Naive thymus-derived CD8-positive, alpha-beta T cell (primary cell): ENCODE data around the gene SSBP2. TPM values are rescaled to one million over a fixed set of nuclear protein-coding genes. Genes with fewer than 3 reads are reported as not detected.

Experiments used
- ATAC-seq, 2 donors: fragments of 150-1000 bp; cut with Tn5 transposase in 1 of 2; sonication (Bioruptor Pico), chemical (Tn5 transposase) in 1 of 2; 1 replicate in 1 of 2; 2 replicates in 1 of 2; pipeline ENCODE4 v1.10.0; 2021; ENCODE audit warnings: mild to moderate bottlenecking in 2 of 2, moderate library complexity in 2 of 2
- POLR2A ChIA-PET: fragments of 350-600 bp; sonication (Branson Sonifier 250); formaldehyde crosslinking; loops from one replicate; lab custom pipeline; 2021; ENCODE audit warnings: antibody characterized with exemption; lab: Charles Lee
- DNase-seq, 10 donors: peaks; one replicate each; pipeline versions ENCODE4 v3.0.0 to v3.0.0-alpha.2; 2020 to 2022
- H3K27ac Mint-ChIP-seq, 10 donors: one replicate each; pipeline ENCODE4 v1.8.0; 2020 to 2022; ENCODE audit warnings: mild to moderate bottlenecking in 10 of 10, mixed read lengths in 10 of 10, moderate library complexity in 4 of 10, inconsistent platforms in 1 of 10
- H3K27me3 Mint-ChIP-seq, 5 donors: one replicate each; pipeline ENCODE4 v1.8.0; 2021 to 2022; ENCODE audit warnings: mixed read lengths in 5 of 5
- H3K36me3 Mint-ChIP-seq, 3 donors: one replicate each; pipeline ENCODE4 v1.8.0; 2020 to 2022; ENCODE audit warnings: mixed read lengths in 3 of 3, mild to moderate bottlenecking in 2 of 3, inconsistent platforms in 1 of 3
- H3K4me1 Mint-ChIP-seq, 4 donors: one replicate each; pipeline ENCODE4 v1.8.0; 2021 to 2022; ENCODE audit warnings: mixed read lengths in 4 of 4
- H3K4me3 Mint-ChIP-seq, 10 donors: one replicate each; pipeline ENCODE4 v1.8.0; 2020 to 2022; ENCODE audit warnings: mild to moderate bottlenecking in 10 of 10, mixed read lengths in 10 of 10, moderate library complexity in 6 of 10, inconsistent platforms in 1 of 10
- H3K9me3 Mint-ChIP-seq, 9 donors: one replicate each; pipeline ENCODE4 v1.8.0; 2020 to 2022; ENCODE audit warnings: mixed read lengths in 9 of 9, mild to moderate bottlenecking in 3 of 9, inconsistent platforms in 1 of 9, moderate library complexity in 1 of 9
- polyA plus RNA-seq, 3 donors: library from polyadenylated mRNA; unstranded; fragments of 300-500 nt; fragmentation: Illumina TruSeq; gene quantifications; one replicate each; pipeline ENCODE4 v1.2.3, GENCODE V29; 2021
- total RNA-seq, 8 experiments: library from RNA in 2 of 8; stranded (reverse) in 2 of 8; gene quantifications; one replicate each; pipeline ENCODE4 v1.2.3 and lab custom pipeline; 2021 to 2026

Gene SSBP2
- total and polyA plus RNA-seq, 5 experiments from 2014 or later: 36.4 to 43.8 (median 40.2) TPM

DNA sequence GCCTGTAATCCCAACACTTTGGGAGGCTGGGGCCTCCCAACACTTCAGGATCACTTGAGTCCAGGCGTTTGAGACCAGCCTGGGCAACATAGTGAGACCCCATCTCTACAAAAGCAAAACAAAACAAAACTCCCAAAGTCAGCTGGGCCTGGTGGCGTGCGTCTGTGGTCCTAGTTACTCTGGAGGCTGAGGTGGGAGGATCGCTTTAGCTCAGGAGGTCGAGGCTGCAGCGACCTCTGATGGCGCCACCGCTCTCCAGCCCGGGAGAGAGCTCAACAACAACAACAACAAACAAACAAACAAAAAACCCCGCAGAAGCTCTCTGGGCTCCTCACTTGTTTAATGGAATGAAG lies 357.5 kb downstream of the SSBP2 start:
- POLR2A ChIA-PET: no interaction called here
- H3K27ac Mint-ChIP-seq: no peak overlapping the region
- H3K9me3 Mint-ChIP-seq: peaks cover 0 to 8% (median 0%) of the 10 kb centered on the region in 9 donors
- peak overlapping the region in 8 of 10 donors; percentile 6 to 70 (median 54) for H3K4me3 Mint-ChIP-seq
- no peak for DNase-seq
- H3K36me3 Mint-ChIP-seq: peaks cover 0 to 6% (median 3%) of the 10 kb centered on the region in 3 donors
- ATAC-seq: no peak
- peaks cover 0 to 12% (median 5%) of the 10 kb centered on the region in 4 donors for H3K4me1 Mint-ChIP-seq
- H3K27me3 Mint-ChIP-seq: peaks cover 39 to 72% (median 64%) of the 10 kb centered on the region in 5 donors

DNA sequence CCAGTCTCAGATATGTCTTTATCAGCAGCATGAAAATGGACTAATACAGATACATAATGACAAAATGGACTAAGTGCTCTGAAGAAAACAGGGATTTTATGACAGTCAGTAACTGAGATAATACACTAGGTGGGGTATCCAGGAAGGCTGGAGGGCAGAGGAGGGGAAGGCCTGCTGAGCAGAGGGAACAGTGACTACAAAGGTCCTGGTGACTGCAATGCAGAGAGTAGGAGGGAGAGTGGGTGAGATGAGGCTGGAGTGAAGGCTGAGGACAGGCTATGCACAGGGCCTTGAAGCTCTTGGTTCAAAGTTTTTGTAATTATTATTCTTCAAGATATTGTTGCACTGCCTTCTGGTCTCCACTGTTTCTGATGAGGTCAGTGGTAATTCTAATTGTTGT lies 361.9 kb downstream of the SSBP2 start:
- H3K4me1 Mint-ChIP-seq: peaks cover 0 to 7% (median 5%) of the 10 kb centered on the region in 4 donors
- H3K4me3 Mint-ChIP-seq: no peak overlapping the region
- H3K27me3 Mint-ChIP-seq: peaks cover 30 to 55% (median 39%) of the 10 kb centered on the region in 5 donors
- no peak overlapping the region for H3K27ac Mint-ChIP-seq
- no peaks in the 10 kb centered on the region for H3K36me3 Mint-ChIP-seq
- DNase-seq (no peak), ATAC-seq (no peak)
- peaks cover 0 to 4% (median 0%) of the 10 kb centered on the region in 9 donors for H3K9me3 Mint-ChIP-seq
- POLR2A ChIA-PET: no interaction called here

DNA sequence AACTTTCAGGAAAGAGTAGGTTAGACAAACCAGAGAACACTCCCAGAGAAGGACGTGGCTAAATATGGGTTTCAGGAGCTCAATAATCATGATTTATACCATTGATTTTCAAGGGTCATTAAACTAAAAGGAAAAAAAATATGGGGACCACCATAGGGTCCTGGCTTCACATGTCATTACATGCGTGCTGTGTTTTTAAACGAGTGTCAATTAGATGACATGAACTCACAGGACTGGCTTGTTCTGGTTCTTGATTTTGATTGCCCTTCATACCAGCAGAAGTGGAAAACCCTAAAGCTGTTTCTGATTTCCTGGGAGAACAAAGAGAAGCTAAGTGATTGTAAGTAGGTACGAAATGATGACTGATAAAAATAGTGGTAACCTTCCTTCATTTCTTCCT lies 362.7 kb downstream of the SSBP2 start:
- Mint-ChIP-seq H3K27me3 (peaks cover 28 to 48% (median 35%) of the 10 kb centered on the region in 5 donors), H3K9me3 (peaks cover 0 to 4% (median 0%) of the 10 kb centered on the region in 9 donors), H3K4me1 (peaks cover 0 to 3% (median 0%) of the 10 kb centered on the region in 4 donors), H3K27ac (no peak overlapping the region), H3K4me3 (no peak overlapping the region), H3K36me3 (no peaks in the 10 kb centered on the region)
- ATAC-seq: no peak
- POLR2A ChIA-PET: no interaction called here
- no peak for DNase-seq

DNA sequence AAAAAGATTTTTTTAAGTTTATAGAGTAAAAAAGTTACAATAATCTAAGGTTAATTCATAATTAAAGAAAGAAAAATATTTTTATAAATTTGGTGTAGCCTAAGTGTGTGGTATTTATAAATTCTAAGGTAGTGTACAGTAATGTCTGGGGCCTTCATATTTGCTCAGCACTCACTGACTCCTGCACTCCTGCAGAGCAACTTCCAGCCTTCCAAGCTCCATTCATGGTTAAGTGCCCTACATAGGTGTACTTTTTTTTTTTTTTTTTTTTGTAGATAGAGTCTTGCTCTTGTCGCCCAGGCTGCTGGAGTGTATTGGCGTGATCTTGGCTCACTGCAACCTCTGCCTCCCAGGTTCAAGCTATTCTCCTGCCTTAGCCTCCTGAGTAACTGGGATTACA lies 367.0 kb downstream of the SSBP2 start:
- H3K36me3 Mint-ChIP-seq: no peaks in the 10 kb centered on the region
- H3K4me1 Mint-ChIP-seq: no peaks in the 10 kb centered on the region
- peaks cover 5 to 10% (median 8%) of the 10 kb centered on the region in 5 donors for H3K27me3 Mint-ChIP-seq
- POLR2A ChIA-PET: interaction anchor here (0.7 kb wide), 1 partner anchor 11 kb away, joined by 4 read pairs; no protein-coding TSS in a partner anchor
- peaks cover 0 to 2% (median 0%) of the 10 kb centered on the region in 9 donors for H3K9me3 Mint-ChIP-seq
- DNase-seq (no peak), ATAC-seq (no peak)
- H3K4me3 Mint-ChIP-seq: no peak overlapping the region
- H3K27ac Mint-ChIP-seq: no peak overlapping the region

DNA sequence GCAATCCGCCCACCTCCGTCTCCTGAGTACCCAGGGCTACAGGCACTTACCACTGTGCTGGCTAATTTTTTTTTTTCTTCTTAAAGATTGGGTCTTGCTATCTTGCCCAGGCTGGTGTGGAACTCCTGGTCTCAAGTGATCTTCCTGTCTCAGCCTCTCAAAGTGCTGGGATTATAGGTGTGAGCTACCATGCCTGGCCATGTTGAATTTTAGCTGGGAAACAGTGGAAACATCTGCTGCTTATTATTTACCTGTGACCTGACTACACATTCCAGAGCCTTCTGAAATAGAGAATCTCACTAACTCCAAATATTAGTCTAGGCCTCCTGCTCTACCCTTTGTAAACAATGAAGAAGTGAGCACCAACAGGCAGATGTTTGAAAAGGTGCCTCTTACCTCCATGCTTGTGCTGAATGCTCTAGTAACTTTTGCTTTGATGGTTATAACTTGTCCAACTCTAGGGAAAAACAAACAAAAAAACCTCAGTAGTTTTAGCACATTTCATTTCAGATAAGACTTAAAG lies 379.5 kb downstream of the SSBP2 start:
- H3K27ac Mint-ChIP-seq: no peak overlapping the region
- no peak overlapping the region for H3K4me3 Mint-ChIP-seq
- DNase-seq: no peak
- H3K4me1 Mint-ChIP-seq: peaks cover 0 to 2% (median 0%) of the 10 kb centered on the region in 4 donors
- POLR2A ChIA-PET: no interaction called here
- H3K9me3 Mint-ChIP-seq: peaks cover 0 to 3% (median 0%) of the 10 kb centered on the region in 9 donors
- no peak for ATAC-seq
- peaks cover 2 to 25% (median 14%) of the 10 kb centered on the region in 5 donors for H3K27me3 Mint-ChIP-seq
- H3K36me3 Mint-ChIP-seq: no peaks in the 10 kb centered on the region

DNA sequence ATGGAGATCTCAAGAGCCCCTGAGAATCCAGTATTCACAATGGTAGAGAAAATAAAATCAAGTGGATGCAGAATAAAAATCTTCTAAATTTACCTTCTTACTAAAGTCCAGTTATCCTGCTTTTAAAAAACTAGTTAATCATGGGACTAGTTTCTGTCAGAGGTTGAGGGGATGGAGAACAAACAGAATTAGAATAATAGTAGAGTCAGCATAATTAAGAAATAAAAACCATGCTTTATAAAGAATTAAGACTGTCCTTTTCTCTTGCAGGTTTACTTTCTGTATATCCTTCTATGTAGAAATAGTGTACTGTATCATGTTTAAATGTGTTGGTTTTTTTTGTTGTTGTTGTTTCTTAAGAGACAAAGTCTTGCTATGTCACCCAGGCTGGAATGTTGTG lies 380.0 kb downstream of the SSBP2 start:
- Mint-ChIP-seq H3K27me3 (peaks cover 2 to 20% (median 14%) of the 10 kb centered on the region in 5 donors), H3K36me3 (no peaks in the 10 kb centered on the region), H3K27ac (no peak overlapping the region), H3K4me1 (no peaks in the 10 kb centered on the region), H3K9me3 (no peaks in the 10 kb centered on the region), H3K4me3 (no peak overlapping the region)
- POLR2A ChIA-PET: no interaction called here
- no peak for ATAC-seq
- DNase-seq: no peak

DNA sequence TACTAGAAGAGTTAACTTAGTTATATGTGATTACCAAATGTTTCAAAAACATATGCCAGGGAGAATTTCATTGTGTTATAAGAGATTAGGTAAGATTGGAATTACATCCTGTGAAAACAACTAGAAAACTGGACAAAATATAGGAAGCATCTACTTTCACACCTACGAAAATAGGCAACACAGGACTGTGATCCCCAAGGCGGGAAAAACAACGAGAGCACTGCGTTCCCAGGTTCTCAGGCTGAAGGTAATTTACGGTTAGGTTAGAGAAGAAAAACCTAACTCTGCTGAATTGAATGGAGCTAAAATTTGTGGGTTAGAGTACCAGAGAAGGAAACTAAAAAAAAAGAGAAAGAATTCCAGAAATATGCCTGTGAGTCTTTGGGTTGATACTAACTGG lies 385.4 kb downstream of the SSBP2 start:
- H3K4me1 Mint-ChIP-seq: no peaks in the 10 kb centered on the region
- POLR2A ChIA-PET: no interaction called here
- H3K9me3 Mint-ChIP-seq: no peaks in the 10 kb centered on the region
- H3K4me3 Mint-ChIP-seq: no peak overlapping the region
- ATAC-seq (no peak), DNase-seq (no peak)
- H3K36me3 Mint-ChIP-seq: no peaks in the 10 kb centered on the region
- H3K27ac Mint-ChIP-seq: no peak overlapping the region
- H3K27me3 Mint-ChIP-seq: peaks cover 0 to 1% (median 0%) of the 10 kb centered on the region in 5 donors

DNA sequence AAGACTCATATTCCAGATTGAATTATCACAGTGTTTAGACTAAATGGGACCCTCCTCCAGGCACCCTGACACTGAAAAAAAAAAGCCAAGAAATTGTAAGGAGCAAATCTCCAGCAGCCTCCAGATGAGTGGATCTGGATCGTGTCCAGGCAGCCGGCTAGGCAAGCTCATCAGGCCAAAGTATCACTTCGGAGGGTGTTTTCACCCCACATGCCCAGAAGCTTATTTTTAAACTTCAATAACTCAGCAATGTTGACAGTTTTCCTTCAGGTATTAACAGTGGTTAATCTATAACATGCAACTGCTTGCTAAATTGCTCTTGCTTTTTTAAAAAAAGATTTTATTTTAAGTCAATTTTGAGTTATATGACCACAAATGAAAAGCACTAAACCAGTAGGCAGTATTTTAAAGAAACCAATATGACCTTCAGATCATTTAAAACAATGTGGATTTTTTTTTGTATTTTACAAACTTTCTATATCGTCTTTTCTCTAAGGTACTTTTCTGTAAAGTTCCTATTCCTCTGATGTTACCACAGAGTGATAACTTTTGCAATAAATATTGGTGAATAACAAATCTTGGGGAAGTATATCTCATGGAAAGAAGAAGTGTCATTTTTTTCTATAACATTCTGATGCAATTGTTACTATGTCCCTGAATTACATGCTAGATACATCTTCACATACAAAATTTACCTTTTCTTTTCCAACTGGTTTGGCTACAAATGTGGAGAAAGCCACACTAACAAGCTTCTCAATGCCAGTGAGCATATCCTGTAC lies 387.6 kb downstream of the SSBP2 start:
- Mint-ChIP-seq H3K27me3 (peaks cover 0 to 8% (median 2%) of the 10 kb centered on the region in 5 donors), H3K4me1 (no peaks in the 10 kb centered on the region), H3K4me3 (no peak overlapping the region), H3K27ac (no peak overlapping the region), H3K36me3 (no peaks in the 10 kb centered on the region), H3K9me3 (no peaks in the 10 kb centered on the region)
- DNase-seq: no peak
- POLR2A ChIA-PET: no interaction called here
- no peak for ATAC-seq

Other genes starting within 250 kb of the SSBP2 start
- 1 to 10 TPM; 9.7 to 9.8 TPM for gene ATG10, start 220.9 kb upstream of the SSBP2 start, total RNA-seq
- 10 to 100 TPM in 2 of 3 donors, 1 to 10 TPM in 1; 9.2 to 11.8 (median 11.6) TPM for gene ATG10, start 220.9 kb upstream of the SSBP2 start, polyA plus RNA-seq